Measurements from ENCODE around the gene ZNF346. TPM values are rescaled to one million over a fixed set of nuclear protein-coding genes. Genes with fewer than 3 reads are reported as not detected.

The ZNF346 gene
- total and polyA plus RNA-seq, 2 of the 13 experiments (the other 11 are each of a cell fraction or from before 2014, with no cell fraction given), result 8.6 to 19.4 TPM

GRCh38 chr5:177010153-177010552, 12.3 kb upstream of the ZNF346 start:
- Histone ChIP-seq H3K4me3 (replicated peaks in 1 of 3; ENCODE audit: insufficient read depth in 1 of 3, low read depth in 2 of 3, low read length in 3 of 3) (no peak overlapping the region), H3K36me3 (replicated peaks in 1 of 2; ENCODE audit: control insufficient read depth in 1 of 2, insufficient read depth in 2 of 2, low read length in 2 of 2) (no peaks in the 10 kb centered on the region), H3K27me3 (ENCODE audit: control insufficient read depth in 1 of 2, insufficient read depth in 2 of 2, low read length in 2 of 2) (no peaks in the 10 kb centered on the region), H3K27ac (ENCODE audit: extremely low read length, insufficient read depth, low read length) (no peak overlapping the region), H4K20me1 (ENCODE audit: insufficient read depth, low read length) (peaks cover 6% of the 10 kb centered on the region; the same call in 1 of the 2 replicates), H3K4me1 (ENCODE audit: insufficient read depth, low read length) (no peaks in the 10 kb centered on the region; the same call in 1 of the 2 replicates), H3K9ac (ENCODE audit: insufficient read depth, low read depth, low read length) (no peak overlapping the region), H3K4me2 (ENCODE audit: low read depth, low read length) (no peak overlapping the region), H3K79me2 (ENCODE audit: insufficient read depth, low read length) (peaks cover 16% of the 10 kb centered on the region), H3K9me3 (ENCODE audit: low read length) (no peaks in the 10 kb centered on the region), H2AFZ (ENCODE audit: low read length) (no peak overlapping the region)
- POLR2A ChIA-PET, result no interaction called here
- WGBS (ENCODE audit: low lambda C conversion rate), result 95% methylated on average over 4 of the region's 4 CpGs
- CTCF ChIA-PET (ENCODE audit: low intra/inter-chr PET ratio, low total read pairs), result no interaction called here
- ATAC-seq (no peak), DNase-seq (ENCODE audit: low spot score) (no peak), FAIRE-seq (no peak)
- in situ Hi-C loops (cut with HindIII; ENCODE audit: extremely low pct_ligation_motif_present, low pct_unique_long_range_greater_than_20kb) (no loop called here), intact Hi-C loops (cut with micrococcal nuclease; ENCODE audit: unreplicated experiment) (no loop called here)
- TF ChIP-seq ZNF235 (CRISPR knock-in tag; IDR thresholded peaks at IDR 0.05; ENCODE audit: borderline replicate concordance), result no peak
- no peak for TF ChIP-seq ZNF431 (CRISPR knock-in tag; IDR thresholded peaks at IDR 0.05; ENCODE audit: borderline replicate concordance, low read depth)
- no peak for TF ChIP-seq ZEB1 (IDR thresholded peaks at IDR 0.05; ENCODE audit: insufficient replicate concordance, low read depth)
- TF ChIP-seq MAFF (IDR thresholded peaks at IDR 0.05; ENCODE audit: low read depth, low read length), result peak; percentile 93
- peak; percentile 93 to 96 for TF ChIP-seq MAFK (conservative IDR thresholded peaks at IDR 0.05 in 1 of 2, IDR thresholded peaks at IDR 0.05 in 1 of 2; ENCODE audit: low read length in 2 of 2)
- no peak for TF ChIP-seq ZBTB25 (CRISPR knock-in tag; IDR thresholded peaks at IDR 0.05)
- TF ChIP-seq TBX3 (IDR thresholded peaks at IDR 0.05; ENCODE audit: borderline replicate concordance), result no peak
- TF ChIP-seq MLX (CRISPR knock-in tag; IDR thresholded peaks at IDR 0.05), result no peak
- no TSS peak for BruUV-seq (replicated peaks)
